GM20000 (cell line): Measurements from ENCODE around the gene CACNA2D4.

Experiments used
- DNase-seq: peaks from one replicate; pipeline ENCODE4 v3.0.0; 2012; ENCODE audit warnings: low spot score
- TF ChIP-seq, protein P1 (sequence below): IDR thresholded peaks from 2 replicates; pipeline ENCODE4 v1.5.1; 2012; ENCODE audit warnings: mild to moderate bottlenecking, control low read depth; ENCODE audit errors: extremely low read depth, missing control alignments

CACNA2D4 gene

DNA sequence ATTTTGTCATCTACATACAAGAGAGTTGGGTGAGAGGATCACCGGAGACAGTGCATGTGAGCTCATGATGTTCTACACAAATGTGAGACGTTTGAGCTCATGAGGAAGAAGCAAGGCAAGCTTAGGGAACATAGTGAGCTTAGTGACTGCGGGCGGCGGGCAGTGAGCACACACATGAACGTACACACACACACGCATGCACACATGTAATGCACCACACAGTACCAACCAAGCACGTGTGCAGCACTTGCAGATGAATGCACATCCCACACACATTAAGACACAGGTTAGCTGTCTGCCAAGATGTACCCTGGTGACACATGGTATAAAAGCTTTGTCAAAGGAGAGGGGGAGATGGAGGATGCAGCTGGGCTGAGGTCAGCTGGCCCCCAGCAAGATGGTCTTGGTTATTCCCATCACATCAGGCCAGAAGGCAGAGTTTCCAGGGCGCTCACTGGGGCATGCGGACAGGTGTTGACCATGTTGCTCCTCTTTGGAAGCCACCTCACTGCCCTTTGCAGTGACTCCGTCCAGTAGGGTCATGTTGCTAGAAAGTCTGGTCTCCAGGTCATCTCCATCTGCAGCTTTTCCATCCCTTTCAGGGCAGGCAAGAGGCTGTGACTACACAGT is 8.7 kb upstream of the CACNA2D4 start:
- no peak for DNase-seq
- TF ChIP-seq, protein P1, sequence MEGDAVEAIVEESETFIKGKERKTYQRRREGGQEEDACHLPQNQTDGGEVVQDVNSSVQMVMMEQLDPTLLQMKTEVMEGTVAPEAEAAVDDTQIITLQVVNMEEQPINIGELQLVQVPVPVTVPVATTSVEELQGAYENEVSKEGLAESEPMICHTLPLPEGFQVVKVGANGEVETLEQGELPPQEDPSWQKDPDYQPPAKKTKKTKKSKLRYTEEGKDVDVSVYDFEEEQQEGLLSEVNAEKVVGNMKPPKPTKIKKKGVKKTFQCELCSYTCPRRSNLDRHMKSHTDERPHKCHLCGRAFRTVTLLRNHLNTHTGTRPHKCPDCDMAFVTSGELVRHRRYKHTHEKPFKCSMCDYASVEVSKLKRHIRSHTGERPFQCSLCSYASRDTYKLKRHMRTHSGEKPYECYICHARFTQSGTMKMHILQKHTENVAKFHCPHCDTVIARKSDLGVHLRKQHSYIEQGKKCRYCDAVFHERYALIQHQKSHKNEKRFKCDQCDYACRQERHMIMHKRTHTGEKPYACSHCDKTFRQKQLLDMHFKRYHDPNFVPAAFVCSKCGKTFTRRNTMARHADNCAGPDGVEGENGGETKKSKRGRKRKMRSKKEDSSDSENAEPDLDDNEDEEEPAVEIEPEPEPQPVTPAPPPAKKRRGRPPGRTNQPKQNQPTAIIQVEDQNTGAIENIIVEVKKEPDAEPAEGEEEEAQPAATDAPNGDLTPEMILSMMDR, result no peak

DNA sequence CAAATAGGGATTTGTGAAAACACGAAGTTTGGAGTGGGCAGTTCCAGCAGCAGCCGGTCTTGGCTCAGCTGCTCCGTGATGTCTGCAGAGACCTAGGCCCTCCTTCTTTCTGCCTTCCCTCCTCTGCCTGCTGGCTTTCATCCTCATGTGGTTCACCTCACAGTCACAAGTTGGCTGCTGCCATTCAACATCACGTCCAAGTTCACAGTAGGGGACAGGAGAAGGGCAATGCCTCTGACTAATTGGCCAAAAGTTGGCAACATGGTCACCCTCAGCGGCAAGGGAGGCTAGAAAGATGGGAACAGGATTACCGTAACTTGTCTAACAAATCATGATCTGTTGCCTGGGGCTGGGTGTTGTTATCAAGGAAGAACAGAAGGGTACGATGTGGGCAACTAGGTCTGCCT is 7.8 kb upstream of the CACNA2D4 start:
- TF ChIP-seq, protein P1, result no peak
- no peak for DNase-seq

DNA sequence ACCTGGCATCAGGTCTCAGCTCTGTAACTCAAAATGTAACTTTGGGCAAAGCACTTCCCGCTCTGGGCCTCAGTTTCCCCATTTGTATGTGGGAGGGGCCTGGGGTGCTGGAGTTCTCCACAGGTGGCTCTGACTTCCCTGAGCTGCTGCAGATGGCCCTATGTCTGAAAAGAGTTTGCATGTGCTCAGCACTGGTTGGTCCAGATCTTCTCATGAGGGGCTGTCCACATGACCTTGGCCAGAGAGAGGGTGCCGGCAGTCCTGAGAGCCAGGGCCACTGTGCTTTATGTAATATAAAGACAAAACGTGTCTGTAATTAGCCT is 7.2 kb upstream of the CACNA2D4 start:
- no peak for DNase-seq
- TF ChIP-seq, protein P1, result no peak

DNA sequence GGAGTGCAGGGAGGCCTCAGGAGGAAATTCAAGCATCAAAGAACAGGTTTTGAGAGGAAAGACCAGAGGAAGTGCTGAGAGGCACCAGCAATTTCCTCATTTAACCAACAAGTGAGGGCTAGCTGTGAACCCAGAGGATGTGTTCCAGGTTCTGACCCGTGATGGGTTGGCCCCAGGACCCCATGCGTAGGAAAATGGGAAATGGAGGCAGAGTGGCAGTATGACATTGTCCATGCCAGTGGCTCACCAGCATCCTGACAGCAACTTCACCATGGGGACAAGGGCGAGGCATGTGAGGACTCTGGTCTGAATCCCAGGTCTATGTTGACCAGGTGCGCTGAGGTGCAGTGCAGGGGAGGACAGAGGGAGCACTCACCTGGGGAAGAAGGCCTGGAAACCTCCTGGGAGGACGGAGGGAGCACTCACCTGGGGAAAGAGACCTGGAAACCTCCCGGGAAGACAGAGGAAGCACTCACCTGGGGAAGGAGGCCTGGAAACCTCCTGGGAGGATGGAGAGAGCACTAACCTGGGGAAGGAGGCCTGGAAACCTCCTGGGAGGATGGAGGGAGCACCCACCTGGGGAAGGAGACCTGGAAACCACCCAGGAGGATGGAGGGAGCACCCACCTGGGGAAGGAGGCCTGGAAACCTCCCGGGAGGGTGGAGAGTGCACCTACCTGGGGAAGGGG is 6.7 kb upstream of the CACNA2D4 start:
- DNase-seq, result no peak
- TF ChIP-seq, protein P1, result no peak

DNA sequence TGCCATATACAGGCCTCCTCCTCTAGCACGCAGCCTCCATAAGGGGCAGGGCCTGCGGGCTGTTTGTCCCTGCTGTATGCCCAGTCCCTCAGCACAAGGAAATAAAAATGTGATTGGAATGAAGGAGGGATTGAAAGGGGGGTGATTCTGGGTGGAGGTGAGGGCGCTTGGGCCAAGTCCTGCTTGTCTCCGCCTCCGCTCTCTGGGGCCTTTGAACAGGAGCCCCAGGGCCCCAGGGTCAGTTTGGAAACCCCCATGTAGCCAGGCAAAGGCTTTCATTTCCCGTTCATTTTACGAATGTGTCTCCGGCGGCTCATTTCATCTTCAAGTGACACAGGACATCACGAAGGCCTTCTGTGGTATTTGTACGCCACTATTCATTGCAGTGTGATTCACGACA is 4.5 kb upstream of the CACNA2D4 start:
- peak; percentile 57 for DNase-seq
- TF ChIP-seq, protein P1, result no peak

DNA sequence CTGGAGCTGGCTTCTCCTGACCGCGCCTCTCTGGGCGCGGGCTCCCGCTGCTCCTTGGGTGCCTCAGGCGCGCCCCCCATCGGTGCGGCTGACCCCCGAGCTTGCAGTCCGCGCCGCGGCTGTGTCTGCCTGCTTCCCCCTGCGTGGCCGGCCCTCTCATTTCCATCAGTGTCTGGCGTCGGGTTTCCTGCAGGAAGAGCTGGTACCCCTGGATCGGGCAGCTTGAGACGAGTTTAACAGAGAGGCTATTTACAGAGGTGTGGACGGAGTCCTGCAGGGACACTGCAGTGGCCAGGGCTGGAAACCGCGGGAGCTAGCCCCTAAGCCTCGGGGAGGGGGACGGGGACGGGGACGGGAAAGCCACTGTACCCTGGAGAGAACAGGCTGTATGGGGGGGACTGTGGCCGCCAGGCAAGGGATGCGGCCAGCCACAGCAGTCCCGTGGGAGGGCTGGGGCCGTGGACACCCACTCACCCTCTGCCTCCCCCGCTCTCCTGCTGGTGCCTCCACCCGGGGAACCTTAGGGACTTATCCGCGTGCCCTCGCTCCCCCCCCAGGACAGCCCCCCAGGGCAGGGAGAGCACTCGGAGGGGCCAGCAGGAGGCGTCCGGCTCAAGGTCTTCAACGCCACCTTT is 3.7 kb upstream of the CACNA2D4 start:
- TF ChIP-seq, protein P1, result no peak
- peak; percentile 13 for DNase-seq

DNA sequence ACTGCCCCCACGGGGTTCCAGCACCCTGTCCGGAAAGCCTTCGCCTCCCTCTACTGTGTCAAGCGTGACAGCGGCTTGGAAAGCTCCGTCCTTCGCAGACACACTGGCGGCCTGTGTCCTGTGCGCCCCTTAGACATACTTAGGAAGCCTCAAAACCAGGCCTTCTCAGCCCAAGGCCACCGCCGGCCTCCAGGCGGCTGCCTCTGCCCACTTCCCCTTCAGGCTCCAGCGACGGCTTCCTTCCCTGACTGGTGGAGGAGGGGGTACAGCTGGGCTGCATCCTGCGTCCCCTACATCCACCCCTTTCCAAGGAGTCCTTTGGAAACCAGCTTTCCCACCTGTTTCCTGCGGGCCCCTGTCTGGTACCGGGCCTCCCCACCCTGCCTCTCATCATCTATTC is 2.5 kb upstream of the CACNA2D4 start:
- TF ChIP-seq, protein P1, result no peak
- peak; percentile 26 for DNase-seq
